K562 (cell line): ENCODE measurements around the gene SND1. TPM values are rescaled to one million over a fixed set of nuclear protein-coding genes. Genes with fewer than 3 reads are reported as not detected.
A peak's percentile ranks its signal among the peaks of the same experiment; 100 is the strongest.

Experiments used
- ATAC-seq: fragments of 200-7000 bp; cut with Tn5 transposase; 3 replicates; pipeline ENCODE4 v1.9.1; 2020; ENCODE audit warnings: moderate library complexity
- BruUV-seq: library from RNA; stranded (reverse); fragments of 400-500 nt; replicated peaks from 2 replicates; lab custom pipeline; 2021; lab: Mats Ljungman, UMichigan
- CTCF ChIA-PET: fragments of 300-600 bp; formaldehyde crosslinking; extraction: SDS; loops from one replicate; lab custom pipeline; 2021; ENCODE audit warnings: low intra/inter-chr PET ratio; lab: Yijun Ruan, JAX
- POLR2A ChIA-PET: fragments of 300-600, 350-650 bp; sonication (Branson Sonifier 250); formaldehyde crosslinking; extraction: SDS; loops from one replicate; lab custom pipeline; 2021; ENCODE audit warnings: antibody characterized with exemption, inconsistent platforms; lab: Yijun Ruan, JAX
- DNase-seq, 4 experiments: peaks; one replicate each; pipeline versions ENCODE4 v3.0.0 to v3.0.0-alpha.2; 2011 to 2018; ENCODE audit warnings: low spot score in 3 of 4, mixed read lengths in 3 of 4; ENCODE audit errors: extremely low read depth in 1 of 4
- FAIRE-seq: peaks from 2 replicates; lab custom pipeline; 2011; peaks lifted over from hg19 to GRCh38; lab: Jason Lieb, UNC
- H2AFZ ChIP-seq: 2 replicates; pipeline ENCODE4 v1.6.0; 2011; ENCODE audit warnings: low read depth, low read length, control low read depth, inconsistent platforms
- H3K27ac ChIP-seq: fragments of 200-600 bp; 3 replicates; pipeline ENCODE4 v1.8.0; 2011; ENCODE audit warnings: low read depth, mild to moderate bottlenecking, control low read depth, inconsistent platforms, low read length, moderate library complexity, mixed read lengths; ENCODE audit errors: extremely low read depth
- H3K27me3 ChIP-seq, 2 experiments: fragments of 300-600 bp in 1 of 2; 2 replicates in 1 of 2; 3 replicates in 1 of 2; pipeline versions ENCODE4 v1.6.0 to v1.8.0; 2011; ENCODE audit warnings: inconsistent platforms in 2 of 2, low read length in 2 of 2, mild to moderate bottlenecking in 1 of 2, mixed read lengths in 1 of 2, moderate library complexity in 1 of 2; ENCODE audit not compliant: control insufficient read depth in 2 of 2, insufficient read depth in 2 of 2
- H3K36me3 ChIP-seq: fragments of 300-600 bp; 3 replicates; pipeline ENCODE4 v1.8.0; 2011; ENCODE audit warnings: mild to moderate bottlenecking, low read length, inconsistent platforms; ENCODE audit not compliant: control insufficient read depth, insufficient read depth
- H3K4me1 ChIP-seq, 2 experiments: fragments of 200-600 bp in 1 of 2; replicated peaks in 1 of 2; 2 replicates in 1 of 2; 3 replicates in 1 of 2; pipeline versions ENCODE4 v1.5.1 to v1.8.0; 2011; ENCODE audit warnings: inconsistent platforms in 2 of 2, low read length in 2 of 2, mild to moderate bottlenecking in 1 of 2, mixed read lengths in 1 of 2, moderate library complexity in 1 of 2; ENCODE audit not compliant: control insufficient read depth in 2 of 2, insufficient read depth in 2 of 2
- H3K4me2 ChIP-seq: 2 replicates; pipeline ENCODE4 v1.6.1; 2011; ENCODE audit warnings: low read length, control low read depth, inconsistent platforms, mixed read lengths; ENCODE audit not compliant: insufficient read depth
- H3K4me3 ChIP-seq: fragments of 200-600 bp; sonication (generic), shearing (Covaris generic); 2 replicates; pipeline ENCODE4 v1.5.1; 2016; ENCODE audit warnings: control low read depth, inconsistent platforms
- H3K79me2 ChIP-seq: fragments of 200-600 bp; 3 replicates; pipeline ENCODE4 v1.8.0; 2011; ENCODE audit warnings: low read length, inconsistent platforms; ENCODE audit not compliant: control insufficient read depth, insufficient read depth
- H3K9ac ChIP-seq, 2 experiments: 2 replicates each; pipeline versions ENCODE4 v1.6.0 to v1.6.1; 2011; ENCODE audit warnings: low read depth in 2 of 2, low read length in 2 of 2, control low read depth in 1 of 2, inconsistent platforms in 1 of 2, mild to moderate bottlenecking in 1 of 2, mixed read lengths in 1 of 2; ENCODE audit not compliant: insufficient read depth in 1 of 2
- H3K9me1 ChIP-seq: one replicate; pipeline ENCODE4 v1.6.0; 2011; ENCODE audit warnings: inconsistent platforms, mild to moderate bottlenecking, low read length, moderate library complexity; ENCODE audit not compliant: control insufficient read depth, insufficient read depth
- H3K9me3 ChIP-seq: replicated peaks from 2 replicates; pipeline ENCODE4 v1.5.1; 2011; ENCODE audit warnings: low read depth, low read length, inconsistent platforms; ENCODE audit not compliant: control insufficient read depth, insufficient read depth
- H4K20me1 ChIP-seq: replicated peaks from 2 replicates; pipeline ENCODE4 v1.6.1; 2011; ENCODE audit warnings: low read length, inconsistent platforms, mixed read lengths; ENCODE audit not compliant: control insufficient read depth, insufficient read depth
- CC2D1A ChIP-seq: fragments of 450-650 bp; IDR thresholded peaks from 2 replicates; pipeline ENCODE4 v1.6.1; 2017; ENCODE audit warnings: mild to moderate bottlenecking
- CEBPB ChIP-seq: fragments of 450-650 bp; IDR thresholded peaks from 2 replicates; pipeline ENCODE4 v1.6.1; 2016; ENCODE audit warnings: missing genetic modification characterization, missing compliant biosample characterization
- CEBPG ChIP-seq, 3 experiments: fragments of 200-800 bp in 1 of 3; sonication (Bioruptor generic) in 1 of 3; sonication (generic) in 1 of 3; formaldehyde crosslinking in 1 of 3; IDR thresholded peaks in 2 of 3; conservative IDR thresholded peaks in 1 of 3; 2 replicates each; pipeline versions ENCODE4 v1.6.1 to v1.8.0; 2016 to 2022; ENCODE audit warnings: missing compliant biosample characterization in 2 of 3, missing genetic modification characterization in 2 of 3, mild to moderate bottlenecking in 1 of 3, missing genetic modification reagents in 1 of 3
- ETS2 ChIP-seq: IDR thresholded peaks from 2 replicates; pipeline ENCODE4 v1.6.1; 2016; ENCODE audit warnings: borderline replicate concordance, missing genetic modification characterization, mild to moderate bottlenecking, moderate library complexity, missing compliant biosample characterization; ENCODE audit not compliant: poor library complexity, severe bottlenecking
- FOXJ2 ChIP-seq: fragments of 200-800 bp; sonication (Bioruptor generic); IDR thresholded peaks from 2 replicates; pipeline ENCODE4 v1.6.1; 2016; ENCODE audit warnings: missing genetic modification characterization, missing compliant biosample characterization
- GATAD2A ChIP-seq: fragments of 450-650 bp; IDR thresholded peaks from 2 replicates; pipeline ENCODE4 v1.6.1; 2017
- RAD21 ChIP-seq, 2 experiments: fragments of 250-450 bp in 1 of 2; fragments of 450-650 bp in 1 of 2; sonication (Bioruptor Pico) in 1 of 2; formaldehyde crosslinking in 1 of 2; IDR thresholded peaks in 1 of 2; conservative IDR thresholded peaks in 1 of 2; 2 replicates each; pipeline versions ENCODE4 v1.4.0 to v1.8.0; 2020 to 2022; ENCODE audit warnings: mild to moderate bottlenecking in 2 of 2, moderate library complexity in 1 of 2
- RBM22 ChIP-seq: fragments of 200-400 bp; formaldehyde crosslinking; IDR thresholded peaks from 2 replicates; pipeline ENCODE4 v1.6.1; 2018; ENCODE audit warnings: low read length, low read depth; ENCODE audit not compliant: poor library complexity, severe bottlenecking
- SRSF9 ChIP-seq: fragments of 200-400 bp; formaldehyde crosslinking; IDR thresholded peaks from 2 replicates; pipeline ENCODE4 v1.6.1; 2017; ENCODE audit warnings: low read depth, low read length, borderline replicate concordance
- ZKSCAN3 ChIP-seq: fragments of 250-450 bp; sonication (Bioruptor Pico); IDR thresholded peaks from 2 replicates; pipeline ENCODE4 v1.4.0; 2020
- ZNF347 ChIP-seq: fragments of 450-650 bp; formaldehyde crosslinking; IDR thresholded peaks from 2 replicates; pipeline ENCODE4 v1.4.0; 2020; ENCODE audit warnings: low read depth, mild to moderate bottlenecking, moderate library complexity
- WGBS: fragments of 100-300 bp; shearing (Covaris generic); methylation state at CpG from one replicate; pipeline ENCODE4 v1.1.6; 2016; ENCODE audit warnings: low coverage, mixed read lengths; ENCODE audit not compliant: insufficient coverage; ENCODE audit errors: missing lambda C conversion rate; 5-methylcytosine and 5-hydroxymethylcytosine counted together
- in situ Hi-C: fragments of 300-500 bp; cut with MboI; formaldehyde crosslinking; loops from 4 replicates; pipeline ENCODE4 v1.15.0; 2018; ENCODE audit warnings: inconsistent platforms, mixed read lengths
- intact Hi-C: fragments of 100-400 bp; cut with micrococcal nuclease; formaldehyde crosslinking; loops from 2 replicates; pipeline ENCODE4 v1.14.2; 2022
- polyA plus RNA-seq, 8 experiments: library from polyadenylated mRNA; depleted of rRNA in 4 of 8; stranded (reverse) in 5 of 8; unstranded in 3 of 8; fragments of >200 nt; fragmentation: Nextera tagmentation in 2 of 8; fragmentation: Illumina TruSeq in 1 of 8; extraction: Ambion mirVana in 2 of 8; extraction: Trizol in 1 of 8; gene quantifications; 2 replicates each; pipeline versions ENCODE4 v1.2.1 to v1.2.3, GENCODE V29; 2011 to 2014; ENCODE audit warnings: inconsistent platforms in 1 of 8, missing spikeins in 1 of 8
- total RNA-seq, 7 experiments: library from RNA; depleted of rRNA in 6 of 7; stranded (reverse); fragments of >200 nt in 6 of 7; fragmentation: Illumina TruSeq in 2 of 7; extraction: Trizol in 2 of 7; gene quantifications; 2 replicates each; pipeline versions ENCODE4 v1.2.1 to v1.2.3, GENCODE V29; 2011 to 2021; ENCODE audit warnings: low replicate concordance in 1 of 7
- TF ChIP-seq, protein P1 (sequence below): fragments of 250-450 bp; sonication (Bioruptor Pico); IDR thresholded peaks from 2 replicates; pipeline ENCODE4 v1.5.0; 2021; ENCODE audit warnings: mild to moderate bottlenecking, borderline replicate concordance

SND1 gene
- total and polyA plus RNA-seq, 9 of the 15 experiments (the other 6 are each of a cell fraction or from before 2014, with no cell fraction given), result 46.5 to 307 (median 191) TPM

- Histone ChIP-seq H3K4me2 (no peak overlapping the region), H4K20me1 (peaks cover 4% of the 10 kb centered on the region; the same call in 1 of the 2 replicates), H3K36me3 (peaks cover 24% of the 10 kb centered on the region; the same call in 2 of the 3 replicates), H3K79me2 (peaks cover 20% of the 10 kb centered on the region; the same call in 2 of the 3 replicates), H2AFZ (no peak overlapping the region), H3K9ac (no peak overlapping the region), H3K4me1 (no peaks in the 10 kb centered on the region; a peak in 2 of 5 replicates), H3K9me1 (no peaks in the 10 kb centered on the region), H3K4me3 (no peak overlapping the region), H3K9me3 (no peaks in the 10 kb centered on the region), H3K27ac (no peak overlapping the region), H3K27me3 (no peaks in the 10 kb centered on the region)
- ChIA-PET CTCF (no interaction called here), POLR2A (interaction anchor here (0.9 to 2.9 kb wide), 5 partner anchors 8 to 24 kb away, joined by 3 to 10 read pairs (median 4); no protein-coding TSS in a partner anchor)
- in situ Hi-C loops, result no loop called here
- BruUV-seq, result no TSS peak
- DNase-seq (no peak), ATAC-seq (no peak; the same call in 2 of the 3 replicates), FAIRE-seq (no peak)
- WGBS, result 85% methylated on average over 3 of the region's 3 CpGs
- TF ChIP-seq ZKSCAN3 (CRISPR knock-in tag), result no peak
- no peak for TF ChIP-seq ETS2 (tag)
- TF ChIP-seq GATAD2A, result no peak
- TF ChIP-seq CC2D1A, result no peak
- TF ChIP-seq CEBPG (CRISPR knock-in tag; IDR thresholded peaks at IDR 0.05), result no peak
- peak; percentile 15 to 60; a peak in 2 of 4 replicates for TF ChIP-seq CEBPG (tag; conservative IDR thresholded peaks at IDR 0.05 in 1 of 2, IDR thresholded peaks at IDR 0.05 in 1 of 2)
- no peak for TF ChIP-seq FOXJ2 (tag)
- TF ChIP-seq SRSF9, result no peak
- TF ChIP-seq ZNF347 (CRISPR knock-in tag), result no peak
- TF ChIP-seq, protein P1, sequence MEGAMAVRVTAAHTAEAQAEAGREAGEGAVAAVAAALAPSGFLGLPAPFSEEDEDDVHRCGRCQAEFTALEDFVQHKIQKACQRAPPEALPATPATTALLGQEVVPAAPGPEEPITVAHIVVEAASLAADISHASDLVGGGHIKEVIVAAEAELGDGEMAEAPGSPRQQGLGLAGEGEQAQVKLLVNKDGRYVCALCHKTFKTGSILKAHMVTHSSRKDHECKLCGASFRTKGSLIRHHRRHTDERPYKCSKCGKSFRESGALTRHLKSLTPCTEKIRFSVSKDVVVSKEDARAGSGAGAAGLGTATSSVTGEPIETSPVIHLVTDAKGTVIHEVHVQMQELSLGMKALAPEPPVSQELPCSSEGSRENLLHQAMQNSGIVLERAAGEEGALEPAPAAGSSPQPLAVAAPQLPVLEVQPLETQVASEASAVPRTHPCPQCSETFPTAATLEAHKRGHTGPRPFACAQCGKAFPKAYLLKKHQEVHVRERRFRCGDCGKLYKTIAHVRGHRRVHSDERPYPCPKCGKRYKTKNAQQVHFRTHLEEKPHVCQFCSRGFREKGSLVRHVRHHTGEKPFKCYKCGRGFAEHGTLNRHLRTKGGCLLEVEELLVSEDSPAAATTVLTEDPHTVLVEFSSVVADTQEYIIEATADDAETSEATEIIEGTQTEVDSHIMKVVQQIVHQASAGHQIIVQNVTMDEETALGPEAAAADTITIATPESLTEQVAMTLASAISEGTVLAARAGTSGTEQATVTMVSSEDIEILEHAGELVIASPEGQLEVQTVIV (CRISPR knock-in tag), result no peak
- 0 out of 4 replicates have a peak, but pooled peaks of 1 of the 2 experiments have one; percentile 3 for TF ChIP-seq RAD21 (CRISPR knock-in tag; conservative IDR thresholded peaks at IDR 0.05 in 1 of 2, IDR thresholded peaks at IDR 0.05 in 1 of 2)
- peak; percentile 39 for TF ChIP-seq RBM22
- TF ChIP-seq CEBPB (tag), result peak; percentile 85
- intact Hi-C loops, result no loop called here
Observed at GRCh38 chr7:127916735-127917134, 264.7 kb downstream of the SND1 start.
